Sigmoid colon (tissue), 7 donors: ENCODE data around the gene NTMT1. TPM values are rescaled to one million over a fixed set of nuclear protein-coding genes. Genes with fewer than 3 reads are reported as not detected.
A peak's percentile ranks its signal among the peaks of the same experiment; 100 is the strongest.

Experiments
- DNase-seq: peaks from one replicate; pipeline ENCODE4 v3.0.0-alpha.2; 2019
- H3K27ac ChIP-seq, 4 donors: fragments of 200-600 bp; sonication (generic); one replicate each; pipeline ENCODE4 v1.5.1; 2016 to 2019; ENCODE audit warnings: mild to moderate bottlenecking in 1 of 4
- H3K27me3 ChIP-seq, 3 donors: fragments of 200-600 bp; sonication (generic); one replicate each; pipeline ENCODE4 v1.5.1; 2019; ENCODE audit warnings: mild to moderate bottlenecking in 1 of 3
- H3K36me3 ChIP-seq, 4 donors: fragments of 200-600 bp; sonication (generic); one replicate each; pipeline ENCODE4 v1.5.1; 2016 to 2019
- H3K4me1 ChIP-seq, 4 donors: fragments of 200-600 bp; sonication (generic); one replicate each; pipeline ENCODE4 v1.5.1; 2017 to 2019
- H3K4me3 ChIP-seq, 4 donors: fragments of 200-600 bp; sonication (generic); one replicate each; pipeline ENCODE4 v1.5.1; 2017 to 2019; ENCODE audit warnings: mild to moderate bottlenecking in 2 of 4, moderate library complexity in 1 of 4
- H3K9me3 ChIP-seq, 4 donors: fragments of 200-600 bp in 3 of 4; sonication (generic) in 3 of 4; one replicate each; pipeline versions ENCODE4 v1.5.1 to v1.6.1; 2013 to 2019
- EP300 ChIP-seq, 4 donors: sonication (generic); formaldehyde crosslinking; IDR thresholded peaks; one replicate each; pipeline ENCODE4 v1.6.1; 2017; ENCODE audit warnings: antibody characterized with exemption in 4 of 4
- POLR2A ChIP-seq, 2 donors: fragments of 450-650 bp; IDR thresholded peaks; one replicate each; pipeline ENCODE4 v1.6.1; 2016; ENCODE audit warnings: antibody characterized with exemption in 2 of 2, mild to moderate bottlenecking in 2 of 2, moderate library complexity in 2 of 2
- POLR2AphosphoS5 ChIP-seq, 4 donors: sonication (generic); formaldehyde crosslinking; IDR thresholded peaks; one replicate each; pipeline ENCODE4 v1.6.1; 2017; ENCODE audit warnings: antibody characterized with exemption in 4 of 4
- WGBS, 2 donors: extraction: QIAGEN DNeasy Blood & Tissue Kit; methylation state at CpG; one replicate each; pipeline ENCODE4 v1.1.7; 2013; 5-methylcytosine and 5-hydroxymethylcytosine counted together
- intact Hi-C: fragments of 100-400 bp; cut with DNase I; formaldehyde crosslinking; loops from one replicate; pipeline ENCODE4 v1.15.1; 2023
- polyA plus RNA-seq, 3 donors: library from polyadenylated mRNA; stranded (reverse); fragments of 200-250 nt; gene quantifications; one replicate each; pipeline ENCODE4 v1.2.3, GENCODE V29; 2013
- total RNA-seq, 4 donors: library from RNA; depleted of rRNA; stranded (reverse); fragments of >200 nt; gene quantifications; one replicate each; pipeline ENCODE4 v1.1.0, GENCODE V29; 2016
- TF ChIP-seq, protein P1 (sequence below), 4 experiments: fragments of 450-650 bp in 3 of 4; fragments of 200-600 bp in 1 of 4; IDR thresholded peaks; one replicate each; pipeline ENCODE4 v1.5.1; 2016 to 2019; ENCODE audit warnings: antibody characterized with exemption in 4 of 4, mild to moderate bottlenecking in 3 of 4, moderate library complexity in 2 of 4
- donor health status: healthy with polysubstance abuse.
- donor health status: Bipolar disorder and iron deficiency.
- donor health status: healthy.

The NTMT1 gene
- total and polyA plus RNA-seq, 7 donors, result 5.8 to 49.3 (median 22.5) TPM

DNA sequence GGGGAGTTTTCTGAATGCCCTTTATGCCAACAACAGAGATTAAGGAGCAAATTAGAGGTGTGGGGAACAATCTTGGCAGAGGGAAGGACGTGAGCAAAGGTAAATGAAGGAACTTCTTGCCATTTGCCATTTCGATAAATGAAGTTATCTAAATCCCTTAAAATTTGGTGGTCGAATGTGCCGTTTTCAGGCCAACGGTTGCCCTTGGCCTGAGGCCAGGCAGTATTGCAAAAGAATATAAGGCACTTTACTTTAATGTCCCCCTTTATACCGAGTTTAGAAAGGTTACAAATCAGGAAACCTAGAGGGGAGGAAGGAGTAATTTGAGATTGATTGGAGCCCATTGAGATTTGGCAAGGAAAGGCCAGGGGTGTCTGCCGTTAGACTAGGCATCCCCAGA lies 31.3 kb upstream of the NTMT1 start:
- no peak for DNase-seq
- intact Hi-C loops, result no loop called here
- no peaks in the 10 kb centered on the region for H3K27me3 ChIP-seq
- 62 to 74% methylated on average over 7 of the region's 7 CpGs for WGBS, 2 donors
- peaks cover 0 to 23% (median 22%) of the 10 kb centered on the region in 4 donors for H3K4me1 ChIP-seq
- no peak overlapping the region for H3K27ac ChIP-seq
- no peaks in the 10 kb centered on the region for H3K9me3 ChIP-seq
- H3K36me3 ChIP-seq, result no peaks in the 10 kb centered on the region
- H3K4me3 ChIP-seq, result no peak overlapping the region
- TF ChIP-seq POLR2AphosphoS5 (IDR thresholded peaks at IDR 0.05) (no peak), EP300 (IDR thresholded peaks at IDR 0.05) (no peak), POLR2A (IDR thresholded peaks at IDR 0.05) (no peak)
- TF ChIP-seq, protein P1, sequence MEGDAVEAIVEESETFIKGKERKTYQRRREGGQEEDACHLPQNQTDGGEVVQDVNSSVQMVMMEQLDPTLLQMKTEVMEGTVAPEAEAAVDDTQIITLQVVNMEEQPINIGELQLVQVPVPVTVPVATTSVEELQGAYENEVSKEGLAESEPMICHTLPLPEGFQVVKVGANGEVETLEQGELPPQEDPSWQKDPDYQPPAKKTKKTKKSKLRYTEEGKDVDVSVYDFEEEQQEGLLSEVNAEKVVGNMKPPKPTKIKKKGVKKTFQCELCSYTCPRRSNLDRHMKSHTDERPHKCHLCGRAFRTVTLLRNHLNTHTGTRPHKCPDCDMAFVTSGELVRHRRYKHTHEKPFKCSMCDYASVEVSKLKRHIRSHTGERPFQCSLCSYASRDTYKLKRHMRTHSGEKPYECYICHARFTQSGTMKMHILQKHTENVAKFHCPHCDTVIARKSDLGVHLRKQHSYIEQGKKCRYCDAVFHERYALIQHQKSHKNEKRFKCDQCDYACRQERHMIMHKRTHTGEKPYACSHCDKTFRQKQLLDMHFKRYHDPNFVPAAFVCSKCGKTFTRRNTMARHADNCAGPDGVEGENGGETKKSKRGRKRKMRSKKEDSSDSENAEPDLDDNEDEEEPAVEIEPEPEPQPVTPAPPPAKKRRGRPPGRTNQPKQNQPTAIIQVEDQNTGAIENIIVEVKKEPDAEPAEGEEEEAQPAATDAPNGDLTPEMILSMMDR (IDR thresholded peaks at IDR 0.05), result no peak

DNA sequence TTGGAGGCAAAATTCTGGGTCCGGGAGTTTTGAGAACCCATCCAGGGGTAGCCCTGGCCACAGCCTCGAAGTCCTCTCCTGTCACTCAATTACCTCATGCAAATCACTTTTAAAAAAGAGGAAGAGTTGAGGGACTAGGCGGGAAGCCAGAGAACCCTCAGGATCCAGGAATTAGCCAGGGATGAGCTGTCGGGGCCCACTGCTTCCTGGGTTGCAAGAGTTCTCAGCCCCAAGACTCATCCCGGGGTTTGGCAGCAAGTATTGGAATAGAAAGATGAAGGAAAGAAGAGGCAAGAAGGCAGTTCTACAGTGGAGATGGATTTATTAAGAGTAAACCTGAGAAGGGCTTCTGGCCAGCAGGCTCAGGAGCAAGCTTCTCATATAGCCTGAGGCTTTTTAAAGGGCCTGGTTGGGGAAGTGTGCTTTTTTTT lies 30.6 kb upstream of the NTMT1 start:
- no peaks in the 10 kb centered on the region for H3K9me3 ChIP-seq
- H3K4me3 ChIP-seq, result no peak overlapping the region
- TF ChIP-seq POLR2A (IDR thresholded peaks at IDR 0.05) (no peak), EP300 (IDR thresholded peaks at IDR 0.05) (no peak), POLR2AphosphoS5 (IDR thresholded peaks at IDR 0.05) (no peak)
- TF ChIP-seq, protein P1 (IDR thresholded peaks at IDR 0.05), result no peak
- peak overlapping the region in 2 of 4 donors; percentile 25 to 91 for H3K27ac ChIP-seq
- H3K4me1 ChIP-seq, result peaks cover 0 to 23% (median 22%) of the 10 kb centered on the region in 4 donors
- no peak for DNase-seq
- H3K27me3 ChIP-seq, result no peaks in the 10 kb centered on the region
- WGBS, 2 donors, result 64 to 68% methylated on average over 5 of the region's 5 CpGs
- no peaks in the 10 kb centered on the region for H3K36me3 ChIP-seq
- intact Hi-C loops, result no loop called here

DNA sequence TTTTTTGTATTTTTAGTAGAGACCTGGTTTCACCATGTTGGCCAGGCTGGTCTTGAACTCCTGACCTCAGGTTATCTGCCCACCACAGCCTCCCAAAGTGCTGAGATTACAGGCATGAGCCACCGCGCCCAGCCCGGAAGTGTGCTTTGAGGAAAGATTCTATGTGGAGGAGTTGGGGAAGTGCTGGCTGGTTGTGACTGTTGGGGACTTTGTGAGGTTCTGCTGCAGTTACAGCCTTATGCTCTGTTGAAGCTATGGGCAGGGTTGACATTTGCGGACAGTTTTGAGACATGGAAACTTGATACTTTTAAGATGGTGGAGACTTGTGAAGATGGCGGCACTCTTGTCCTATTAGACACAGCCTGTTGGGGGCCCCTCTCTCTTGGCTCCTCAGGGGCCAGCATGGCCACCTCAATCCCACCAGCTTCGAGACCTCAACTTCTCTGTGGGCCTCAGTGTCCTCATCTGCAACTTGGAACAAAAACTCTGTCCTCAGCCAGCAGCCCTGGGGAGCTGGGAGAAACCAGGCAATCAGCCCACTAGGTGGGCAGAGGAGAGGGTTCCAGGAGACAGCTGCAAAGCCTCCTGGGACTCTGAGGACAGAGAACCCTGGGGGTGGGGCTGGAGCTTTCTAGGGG lies 29.9 kb upstream of the NTMT1 start:
- intact Hi-C loops, result no loop called here
- Histone ChIP-seq H3K27ac (peak overlapping the region; percentile 86 to 91 (median 88)), H3K4me3 (no peak overlapping the region), H3K27me3 (no peaks in the 10 kb centered on the region), H3K4me1 (peaks cover 0 to 23% (median 22%) of the 10 kb centered on the region in 4 donors), H3K9me3 (no peaks in the 10 kb centered on the region), H3K36me3 (no peaks in the 10 kb centered on the region)
- 69 to 71% methylated on average over 6 of the region's 6 CpGs for WGBS, 2 donors
- TF ChIP-seq EP300 (IDR thresholded peaks at IDR 0.05) (no peak), POLR2A (IDR thresholded peaks at IDR 0.05) (no peak), POLR2AphosphoS5 (IDR thresholded peaks at IDR 0.05) (no peak)
- TF ChIP-seq, protein P1 (IDR thresholded peaks at IDR 0.05), result no peak
- no peak for DNase-seq

DNA sequence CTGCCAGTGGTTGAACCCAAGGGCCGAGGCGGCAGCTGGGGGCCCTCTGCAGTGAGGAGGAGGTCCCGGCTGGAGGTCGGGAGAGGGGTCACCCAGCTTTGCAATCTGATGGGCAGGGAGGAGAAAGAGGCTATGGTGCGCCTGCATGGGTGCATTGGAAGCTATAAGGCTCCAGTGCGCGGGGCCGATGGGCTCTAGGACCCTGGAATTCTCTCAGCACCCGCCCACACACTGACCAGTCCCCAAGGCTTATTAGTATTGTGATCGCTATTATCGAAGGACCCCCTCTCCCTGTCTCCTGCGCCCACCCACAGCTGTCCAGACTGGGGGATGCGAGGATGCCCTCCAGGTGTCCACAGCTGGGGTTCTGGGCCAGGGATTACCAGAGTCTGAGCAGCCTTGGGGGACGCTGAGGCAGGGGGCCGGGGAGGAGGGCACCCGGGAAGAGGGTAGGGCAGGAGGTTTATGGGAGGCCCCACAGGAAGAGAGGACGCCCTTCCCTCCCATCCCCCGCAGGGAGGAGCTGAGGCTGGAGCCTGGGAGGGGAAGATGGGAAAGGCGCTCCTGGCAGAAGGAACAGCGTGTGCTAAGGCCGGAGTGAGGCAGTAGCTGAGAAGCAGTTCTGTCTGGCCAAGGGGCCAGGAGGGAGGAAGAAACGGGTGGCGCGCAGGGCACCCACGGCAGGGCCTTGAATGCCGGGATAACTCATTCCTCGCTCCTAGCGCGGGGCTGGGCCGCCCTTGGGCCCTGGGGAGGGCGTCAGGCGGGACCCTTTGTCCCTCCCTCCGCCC lies 29.2 kb upstream of the NTMT1 start:
- no peaks in the 10 kb centered on the region for H3K9me3 ChIP-seq
- WGBS, 2 donors, result 29 to 45% methylated on average over 33 of the region's 33 CpGs
- peak overlapping the region; percentile 16 to 58 (median 51) for H3K4me3 ChIP-seq
- H3K4me1 ChIP-seq, result peaks cover 0 to 23% (median 22%) of the 10 kb centered on the region in 4 donors
- H3K36me3 ChIP-seq, result no peaks in the 10 kb centered on the region
- intact Hi-C loops, result no loop called here
- H3K27ac ChIP-seq, result peak overlapping the region; percentile 86 to 91 (median 88)
- peak; percentile 92 for DNase-seq
- TF ChIP-seq, protein P1 (IDR thresholded peaks at IDR 0.05), result no peak
- TF ChIP-seq POLR2A (IDR thresholded peaks at IDR 0.05) (peak in 1 of 2 donors; percentile 39), POLR2AphosphoS5 (IDR thresholded peaks at IDR 0.05) (peak; percentile 71 to 84 (median 74)), EP300 (IDR thresholded peaks at IDR 0.05) (no peak)
- H3K27me3 ChIP-seq, result no peaks in the 10 kb centered on the region
